Stimulated activated CD4-positive, alpha-beta T cell treated with anti-CD3 and anti-CD28 coated beads, Interleukin-1b, Interleukin-23, amount 100 ng/mL, for 48 hours (primary cell): ENCODE data around the gene ARNT2.

ENCODE experiments used
- DNase-seq: peaks from one replicate; pipeline ENCODE4 v3.0.0-alpha.2; 2020

Gene ARNT2

GRCh38 chr15:80414546-80415357, 10.6 kb downstream of the ARNT2 start:
- no peak for DNase-seq

- DNase-seq: no peak
Measured at GRCh38 chr15:80415358-80415670, 11.1 kb downstream of the ARNT2 start.

GRCh38 chr15:80416702-80417101, 12.5 kb downstream of the ARNT2 start:
- no peak for DNase-seq

GRCh38 chr15:80418892-80419537, 14.8 kb downstream of the ARNT2 start:
- DNase-seq: no peak

GRCh38 chr15:80419546-80419945, 15.4 kb downstream of the ARNT2 start:
- DNase-seq: no peak

GRCh38 chr15:80420658-80421057, 16.5 kb downstream of the ARNT2 start:
- no peak for DNase-seq

GRCh38 chr15:80423215-80423614, 19.0 kb downstream of the ARNT2 start:
- no peak for DNase-seq

GRCh38 chr15:80424381-80424780, 20.2 kb downstream of the ARNT2 start:
- DNase-seq: no peak

GRCh38 chr15:80426316-80426715, 22.1 kb downstream of the ARNT2 start:
- DNase-seq: no peak

- DNase-seq: no peak
Measured at GRCh38 chr15:80429964-80430363, 25.8 kb downstream of the ARNT2 start.

GRCh38 chr15:80431635-80432344, 27.6 kb downstream of the ARNT2 start:
- DNase-seq: no peak

- no peak for DNase-seq
Measured at GRCh38 chr15:80432345-80432702, 28.1 kb downstream of the ARNT2 start.

GRCh38 chr15:80433836-80434235, 29.7 kb downstream of the ARNT2 start:
- no peak for DNase-seq

- DNase-seq: no peak
Measured at GRCh38 chr15:80434926-80435720, 30.9 kb downstream of the ARNT2 start.

- peak; percentile 9 for DNase-seq
Measured at GRCh38 chr15:80436511-80437307, 32.5 kb downstream of the ARNT2 start.

- no peak for DNase-seq
Measured at GRCh38 chr15:80437334-80437891, 33.2 kb downstream of the ARNT2 start.

GRCh38 chr15:80439140-80439539, 35.0 kb downstream of the ARNT2 start:
- no peak for DNase-seq

GRCh38 chr15:80440024-80440423, 35.8 kb downstream of the ARNT2 start:
- DNase-seq: no peak

GRCh38 chr15:80441041-80441440, 36.9 kb downstream of the ARNT2 start:
- DNase-seq: no peak

GRCh38 chr15:80441714-80442113, 37.5 kb downstream of the ARNT2 start:
- no peak for DNase-seq

GRCh38 chr15:80442728-80443403, 38.7 kb downstream of the ARNT2 start:
- DNase-seq: no peak
